T-helper 2 cell (primary cell): ENCODE results near the gene NUP153.
"Not testable (repeated sequence)": the region's sequence is repeated elsewhere in the genome, so short reads cannot be mapped to it uniquely, and the experiment has no call there.

ENCODE experiments used
- DNase-seq, 5 experiments: peaks; one replicate each; pipeline versions ENCODE4 v3.0.0 to v3.0.0-alpha.2; 2012 to 2022
- total RNA-seq, 2 donors: gene quantifications; one replicate each; lab custom pipeline; 2026; lab: John Stamatoyannopoulos, UW

NUP153 gene
- 178 to 284 reads per million in 2 donors for total RNA-seq

- DNase-seq = peak; percentile 98 to 100 (median 99)
These were observed at the start of gene NUP153 for GRCh38 chr6:17706580-17707370. NUP153 (minus strand) TSS chr6:17706925; CDS start chr6:17706387, 538 bp downstream.

- no peak for DNase-seq
These were observed 47.5 kb upstream of the NUP153 start for GRCh38 chr6:17754254-17754653.

GRCh38 chr6:17745324-17745723, 38.6 kb upstream of the NUP153 start:
- DNase-seq = not testable (repeated sequence)

- not testable (repeated sequence) for DNase-seq
These were observed 38.1 kb upstream of the NUP153 start for GRCh38 chr6:17744757-17745308.

DNA sequence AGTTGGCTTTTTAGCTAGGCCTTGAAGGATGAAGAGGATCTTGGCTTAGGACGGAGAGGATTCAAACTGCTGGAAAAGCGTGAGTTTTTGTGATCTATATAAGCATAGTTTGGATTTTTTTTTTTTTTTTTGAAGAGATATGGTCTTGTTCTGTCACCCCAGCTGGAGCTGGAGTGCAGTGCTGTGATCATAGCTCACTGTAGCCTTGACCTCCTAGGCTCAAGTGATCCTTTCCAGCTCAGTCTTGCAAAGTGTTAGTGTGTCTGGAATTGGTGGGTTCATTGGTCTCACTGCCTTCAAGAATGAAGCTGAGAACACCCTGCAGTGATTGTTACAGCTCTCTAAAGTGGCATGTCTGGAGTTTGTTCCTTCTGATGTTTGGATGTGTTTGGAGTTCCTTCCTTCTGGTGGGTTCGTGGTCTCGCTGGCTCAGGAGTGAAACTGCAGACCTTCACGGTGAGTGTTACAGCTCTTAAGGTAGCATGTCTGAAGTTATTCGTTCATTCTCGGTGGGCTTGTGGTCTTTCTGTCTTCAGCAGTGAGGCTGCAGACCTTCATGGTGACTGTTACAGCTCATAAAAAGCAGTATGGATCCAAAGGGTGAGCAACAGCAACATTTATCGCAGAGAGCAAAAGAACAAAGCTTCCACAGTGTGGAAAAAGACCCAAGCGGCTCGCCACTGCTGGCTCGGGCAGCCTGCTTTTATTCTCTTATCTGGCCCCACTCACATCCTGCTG, 37.5 kb upstream of the NUP153 start:
- DNase-seq = no peak

GRCh38 chr6:17741507-17741906, 34.8 kb upstream of the NUP153 start:
- no peak for DNase-seq

DNA sequence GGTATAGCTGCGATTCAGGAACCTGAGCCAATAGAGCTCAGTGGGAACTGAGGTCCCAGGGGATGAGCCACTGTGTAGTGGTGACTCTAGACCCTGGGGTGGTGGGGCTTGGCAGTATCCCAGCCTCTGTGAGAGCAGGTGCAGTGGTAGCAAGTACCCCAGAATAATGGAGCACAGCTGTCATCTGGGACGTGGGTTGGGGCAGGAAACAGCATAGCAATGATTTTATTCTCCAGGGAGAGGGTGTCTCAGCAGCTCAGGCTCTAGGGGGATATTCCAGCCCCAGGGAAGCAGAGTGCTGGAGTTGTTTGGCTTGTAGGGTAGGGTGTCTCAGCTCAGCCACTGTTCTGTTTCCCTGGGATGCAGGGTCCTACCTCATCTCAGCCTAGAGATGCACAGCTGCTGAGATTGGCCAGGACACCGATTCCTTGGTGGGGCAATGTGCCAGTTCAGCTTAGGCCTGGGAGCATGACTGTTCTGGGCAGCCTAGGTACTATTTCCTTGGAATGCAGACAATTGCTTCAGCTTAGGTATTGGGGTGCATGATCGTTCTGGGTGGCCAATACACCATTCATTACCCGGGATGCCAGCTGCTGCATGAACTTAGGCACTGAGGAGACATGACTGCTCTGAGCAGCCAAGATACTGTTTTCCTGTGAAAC, 34.0 kb upstream of the NUP153 start:
- no peak for DNase-seq

- no peak for DNase-seq
These were observed 31.1 kb upstream of the NUP153 start for GRCh38 chr6:17737704-17738252.

DNA sequence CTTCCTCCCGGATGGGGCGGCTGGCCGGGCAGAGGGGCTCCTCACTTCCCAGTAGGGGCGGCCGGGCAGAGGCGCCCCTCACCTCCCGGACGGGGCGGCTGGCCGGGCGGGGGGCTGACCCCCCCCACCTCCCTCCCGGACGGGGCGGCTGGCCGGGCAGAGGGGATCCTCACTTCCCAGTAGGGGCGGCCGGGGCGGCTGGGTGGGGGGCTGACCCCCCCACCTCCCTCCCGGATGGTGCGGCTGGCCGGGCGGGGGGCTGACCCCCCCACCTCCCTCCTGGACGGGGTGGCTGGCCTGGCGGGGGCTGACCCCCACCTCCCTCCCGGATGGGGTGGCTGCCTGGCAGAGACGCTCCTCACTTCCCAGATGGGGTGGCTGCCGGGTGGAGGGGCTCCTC, 28.6 kb upstream of the NUP153 start:
- DNase-seq = not testable (repeated sequence)

DNA sequence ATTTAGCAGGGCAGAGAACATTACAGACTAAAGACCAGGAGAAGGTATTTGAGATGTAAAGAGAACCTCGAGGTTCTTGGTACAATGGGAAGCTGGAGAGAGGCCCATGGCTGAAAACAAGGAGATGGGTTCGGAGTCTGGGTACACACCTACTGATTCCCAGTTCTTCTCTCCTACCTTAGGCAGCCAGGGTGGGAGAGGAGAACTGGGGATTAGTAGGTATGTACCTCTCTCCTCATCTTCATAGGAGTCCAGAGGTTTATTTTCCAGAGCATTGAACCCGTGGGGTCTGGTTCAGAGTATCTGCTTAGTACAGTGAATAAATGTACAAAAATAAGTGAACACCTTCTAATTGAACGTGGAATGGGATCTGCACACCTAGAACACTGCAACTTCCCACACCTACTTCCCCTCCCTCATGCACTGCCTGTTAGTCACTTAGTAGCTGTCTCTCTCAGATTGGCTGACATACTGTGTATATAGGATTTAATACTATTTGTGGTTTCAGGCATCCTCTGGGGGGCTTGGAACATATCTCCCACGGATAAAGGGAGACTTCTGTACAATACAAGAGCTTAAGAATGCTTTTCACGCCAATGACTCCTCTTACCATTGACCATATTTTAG, 23.5 kb upstream of the NUP153 start:
- DNase-seq = no peak

GRCh38 chr6:17729223-17730077, 22.7 kb upstream of the NUP153 start:
- no peak for DNase-seq

- DNase-seq = no peak
These were observed 22.0 kb upstream of the NUP153 start for GRCh38 chr6:17728551-17729222.

DNA sequence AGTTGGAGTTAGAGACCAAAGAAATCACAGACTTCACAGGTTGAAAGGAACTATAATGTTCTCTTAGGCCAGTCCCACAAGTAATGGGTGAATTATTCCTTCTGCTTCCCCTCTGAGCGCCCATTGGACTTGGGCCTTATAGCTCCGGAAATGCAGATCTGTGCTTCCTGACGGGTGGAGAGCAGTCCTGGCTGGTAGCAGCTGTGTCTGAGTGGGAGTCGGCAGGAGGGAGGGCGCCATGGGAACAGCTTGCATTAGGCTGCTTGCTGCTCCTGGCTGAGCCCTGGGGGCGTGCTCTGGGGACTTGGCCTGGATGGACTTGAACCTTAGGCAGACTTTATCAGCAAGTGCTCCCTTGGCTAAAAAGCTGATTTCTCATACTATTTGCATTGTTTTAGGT, 18.4 kb upstream of the NUP153 start:
- DNase-seq = no peak

GRCh38 chr6:17724341-17724740, 17.6 kb upstream of the NUP153 start:
- no peak for DNase-seq

GRCh38 chr6:17721671-17722070, 14.9 kb upstream of the NUP153 start:
- no peak for DNase-seq

DNA sequence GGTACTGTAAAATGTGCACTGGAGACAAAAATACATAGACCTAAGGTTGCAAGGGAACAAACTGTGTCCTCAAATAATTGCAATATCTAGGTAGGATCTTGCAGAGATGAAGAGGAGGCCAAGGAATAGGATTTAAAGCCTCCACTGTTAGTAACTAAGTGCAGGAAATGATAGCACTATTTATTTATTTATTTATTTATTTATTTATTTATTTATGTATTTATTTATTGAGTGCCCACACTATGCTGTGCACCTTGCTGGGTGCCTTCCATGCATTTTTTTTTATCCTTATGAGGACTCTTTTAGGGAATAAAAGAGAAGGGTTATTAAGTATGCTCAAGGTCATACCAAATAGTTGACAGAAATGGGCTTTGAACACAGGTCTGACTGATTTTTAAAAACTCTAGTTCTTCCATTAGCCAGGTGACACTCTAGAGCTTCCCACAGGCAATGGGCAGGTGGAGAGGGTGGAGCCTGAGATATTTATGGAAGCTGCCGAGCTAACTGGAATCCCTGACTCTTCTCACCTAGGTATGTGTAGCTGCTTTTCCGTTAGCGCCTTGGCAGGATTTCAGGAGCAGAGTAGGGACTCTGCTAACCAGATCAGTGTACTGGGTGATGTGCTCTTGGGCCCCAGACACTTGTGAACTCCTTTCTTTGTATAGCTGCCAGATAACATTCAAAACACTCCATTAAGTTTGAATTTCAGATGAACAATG, 12.8 kb upstream of the NUP153 start:
- no peak for DNase-seq

GRCh38 chr6:17716221-17716620, 9.5 kb upstream of the NUP153 start:
- no peak for DNase-seq

GRCh38 chr6:17714879-17715851, 8.4 kb upstream of the NUP153 start:
- DNase-seq = peak in 1 of 5 experiments; percentile 72

GRCh38 chr6:17714177-17714576, 7.5 kb upstream of the NUP153 start:
- DNase-seq = no peak
